ENCODE data around the gene PHOX2A.

Gene PHOX2A

DNA sequence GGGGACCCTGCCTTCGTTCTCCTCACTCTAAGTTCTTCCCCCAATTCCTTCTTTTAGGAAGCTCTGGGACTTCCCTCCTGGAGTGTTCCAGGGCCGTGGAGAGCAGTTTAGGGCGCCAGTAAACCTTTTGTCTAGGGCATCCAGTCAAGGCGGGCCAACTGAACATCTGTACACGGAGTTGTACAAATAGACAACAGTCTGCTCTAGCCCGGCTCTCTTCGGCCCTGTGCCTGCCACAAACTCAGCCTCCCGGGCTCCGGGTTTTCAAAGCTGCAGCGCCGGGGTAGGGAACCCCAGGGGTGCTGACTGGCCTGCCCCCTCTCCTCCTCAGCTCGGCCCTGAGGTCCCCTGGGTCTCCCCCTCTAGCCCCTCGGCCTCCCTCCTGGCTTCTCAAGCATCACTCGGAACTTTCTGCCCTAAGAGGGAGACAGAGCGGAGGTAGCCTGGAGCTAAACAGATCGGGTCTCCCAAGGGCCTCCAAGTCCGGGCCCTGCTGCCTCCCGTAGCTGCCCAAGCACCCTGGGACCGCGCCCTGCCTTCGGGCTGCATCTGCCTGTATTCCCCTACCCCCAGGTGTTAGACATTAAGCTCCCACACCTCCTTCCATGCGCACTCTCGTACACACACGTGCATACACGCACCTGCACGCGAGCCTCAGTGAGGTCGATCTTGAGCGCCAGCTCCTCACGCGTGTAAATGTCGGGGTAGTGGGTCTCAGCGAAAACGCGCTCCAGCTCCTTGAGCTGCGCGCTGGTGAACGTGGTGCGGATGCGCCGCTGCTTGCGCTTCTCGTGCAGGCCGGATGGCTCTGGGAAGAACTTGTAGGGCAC, 3.3 kb downstream of the PHOX2A start:
- peaks cover 8% of the 10 kb centered on the region for H3K36me3 ChIP-seq (ENCODE audit: control insufficient read depth, insufficient read depth, low read length)
- 37 to 38% methylated on average over 44 of the region's 44 CpGs for WGBS, 2 experiments
- peaks cover 73% of the 10 kb centered on the region for H3K27me3 ChIP-seq (ENCODE audit: control insufficient read depth, insufficient read depth, low read length, poor library complexity, severe bottlenecking)
- peak overlapping the region; percentile 31 for H3K4me3 ChIP-seq (ENCODE audit: insufficient read depth, low read depth, low read length)
- H3K4me1 ChIP-seq (ENCODE audit: control insufficient read depth, insufficient read depth, low read length) = peaks cover 25% of the 10 kb centered on the region
- no peaks in the 10 kb centered on the region for H3K9me3 ChIP-seq (ENCODE audit: control insufficient read depth, low read length)
- H3K27ac ChIP-seq (ENCODE audit: insufficient read depth, low read depth, low read length, poor library complexity, severe bottlenecking) = no peak overlapping the region

DNA sequence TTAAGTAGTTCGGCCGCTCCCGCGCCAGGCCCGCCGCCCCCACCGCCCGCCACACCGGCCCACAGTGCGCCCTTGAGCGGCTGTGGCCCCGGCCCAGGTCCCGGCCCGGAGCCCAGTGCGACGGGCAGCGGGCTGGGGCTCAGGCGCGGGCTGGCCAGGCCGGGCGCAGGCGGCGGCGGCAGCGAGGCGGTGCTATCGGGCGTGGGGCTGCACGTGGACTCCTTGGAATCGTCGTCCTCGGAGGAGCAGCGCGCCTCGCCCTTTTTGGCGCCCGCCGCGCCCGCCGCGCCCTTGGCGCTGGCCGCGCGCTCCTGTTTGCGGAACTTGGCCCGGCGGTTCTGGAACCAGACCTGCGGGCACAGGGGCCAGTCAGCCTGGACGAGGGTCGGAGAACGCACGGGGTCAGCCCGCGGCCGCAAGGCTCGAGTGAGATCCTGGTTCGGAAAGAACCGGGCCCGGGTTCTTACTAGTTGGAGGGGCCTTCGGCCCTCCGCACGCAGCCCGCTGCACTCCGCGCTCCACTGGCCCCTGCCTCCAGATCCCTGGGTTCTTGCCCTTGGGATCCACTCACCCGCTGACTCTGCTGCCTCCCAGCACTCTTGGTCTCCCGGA, 4.0 kb downstream of the PHOX2A start:
- peaks cover 66% of the 10 kb centered on the region for H3K27me3 ChIP-seq (ENCODE audit: control insufficient read depth, insufficient read depth, low read length, poor library complexity, severe bottlenecking)
- no peaks in the 10 kb centered on the region for H3K9me3 ChIP-seq (ENCODE audit: control insufficient read depth, low read length)
- H3K4me1 ChIP-seq (ENCODE audit: control insufficient read depth, insufficient read depth, low read length) = peaks cover 19% of the 10 kb centered on the region
- H3K36me3 ChIP-seq (ENCODE audit: control insufficient read depth, insufficient read depth, low read length) = peaks cover 14% of the 10 kb centered on the region
- H3K4me3 ChIP-seq (ENCODE audit: insufficient read depth, low read depth, low read length) = peak overlapping the region; percentile 31
- 9 to 12% methylated on average over 69 of the region's 69 CpGs for WGBS, 2 experiments
- no peak overlapping the region for H3K27ac ChIP-seq (ENCODE audit: insufficient read depth, low read depth, low read length, poor library complexity, severe bottlenecking)

DNA sequence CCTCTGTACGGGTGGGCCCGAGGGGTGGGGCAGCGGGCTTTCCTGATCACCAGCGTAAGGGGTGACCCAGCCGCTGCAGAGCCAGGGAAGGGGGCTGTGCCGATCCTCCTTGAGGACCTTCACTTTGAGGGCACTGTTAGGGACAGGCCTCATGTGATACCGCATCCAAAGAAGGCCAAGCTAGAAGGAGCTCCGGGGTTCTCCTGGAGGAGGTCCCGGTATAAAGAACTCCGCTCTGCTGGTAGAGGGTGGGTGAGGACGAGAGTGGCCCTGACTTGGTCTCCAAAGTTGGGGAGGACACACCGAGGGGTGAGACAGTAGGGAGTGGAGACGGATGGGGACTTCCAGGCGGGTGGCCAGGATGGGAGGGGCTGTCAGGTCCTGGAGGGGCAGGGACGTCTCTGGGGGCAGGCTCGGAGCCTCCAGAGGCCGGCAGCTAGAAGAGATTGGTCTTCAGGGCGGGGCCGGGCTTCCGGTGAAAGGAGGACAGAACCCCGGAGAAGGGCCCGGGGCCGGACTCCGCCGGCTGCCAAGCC, 4.6 kb downstream of the PHOX2A start:
- peaks cover 60% of the 10 kb centered on the region for H3K27me3 ChIP-seq (ENCODE audit: control insufficient read depth, insufficient read depth, low read length, poor library complexity, severe bottlenecking)
- whole genome bisulfite sequencing, 2 experiments = 15 to 16% methylated on average over 25 of the region's 25 CpGs
- no peak overlapping the region for H3K27ac ChIP-seq (ENCODE audit: insufficient read depth, low read depth, low read length, poor library complexity, severe bottlenecking)
- H3K36me3 ChIP-seq (ENCODE audit: control insufficient read depth, insufficient read depth, low read length) = peaks cover 19% of the 10 kb centered on the region
- H3K4me1 ChIP-seq (ENCODE audit: control insufficient read depth, insufficient read depth, low read length) = peaks cover 14% of the 10 kb centered on the region
- H3K9me3 ChIP-seq (ENCODE audit: control insufficient read depth, low read length) = no peaks in the 10 kb centered on the region
- peak overlapping the region; percentile 22 for H3K4me3 ChIP-seq (ENCODE audit: insufficient read depth, low read depth, low read length)

DNA sequence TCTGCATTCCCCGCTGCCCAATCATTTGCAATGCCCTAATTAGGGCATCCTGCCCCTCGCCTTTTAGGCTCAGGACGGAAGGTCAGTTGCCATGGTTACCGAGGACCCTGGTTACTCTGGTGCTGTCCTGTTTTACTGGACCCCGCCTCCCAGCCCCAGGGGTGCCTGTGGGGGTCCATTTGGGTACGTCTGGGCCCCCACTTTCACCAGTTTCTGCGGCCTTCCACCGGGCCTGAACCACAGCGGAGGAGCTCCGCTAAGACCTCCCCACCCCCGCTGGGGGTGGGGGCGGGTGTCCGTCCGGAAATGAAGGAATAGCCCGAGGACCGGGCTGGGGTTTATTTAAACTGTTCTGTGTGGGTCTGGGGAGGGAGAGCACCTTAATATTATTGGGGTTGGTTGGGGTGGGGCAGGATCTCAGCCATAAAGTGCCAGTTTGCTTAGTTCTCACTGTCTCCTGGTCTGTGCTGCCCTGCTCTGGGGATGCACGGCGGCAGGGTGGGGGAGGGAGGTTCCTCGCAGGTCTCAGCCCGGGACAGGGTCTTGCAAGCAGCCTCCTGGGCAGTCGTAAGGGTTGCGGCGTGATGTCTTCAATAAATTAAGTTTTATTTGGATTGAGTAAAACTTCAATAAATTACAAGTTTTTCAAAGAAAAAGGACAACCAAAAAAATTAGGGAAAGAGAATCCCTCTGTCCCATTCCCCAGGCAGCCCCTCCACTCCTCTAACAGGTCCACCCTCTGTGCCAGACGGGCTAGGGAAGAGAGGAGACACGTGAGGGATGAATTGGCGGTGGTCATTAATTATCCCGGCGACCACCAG, 5.3 kb downstream of the PHOX2A start:
- 40 to 44% methylated on average over 28 of the region's 28 CpGs for WGBS, 2 experiments
- no peak overlapping the region for H3K27ac ChIP-seq (ENCODE audit: insufficient read depth, low read depth, low read length, poor library complexity, severe bottlenecking)
- peaks cover 26% of the 10 kb centered on the region for H3K36me3 ChIP-seq (ENCODE audit: control insufficient read depth, insufficient read depth, low read length)
- no peaks in the 10 kb centered on the region for H3K9me3 ChIP-seq (ENCODE audit: control insufficient read depth, low read length)
- H3K4me3 ChIP-seq (ENCODE audit: insufficient read depth, low read depth, low read length) = no peak overlapping the region
- peaks cover 54% of the 10 kb centered on the region for H3K27me3 ChIP-seq (ENCODE audit: control insufficient read depth, insufficient read depth, low read length, poor library complexity, severe bottlenecking)
- peaks cover 14% of the 10 kb centered on the region for H3K4me1 ChIP-seq (ENCODE audit: control insufficient read depth, insufficient read depth, low read length)

DNA sequence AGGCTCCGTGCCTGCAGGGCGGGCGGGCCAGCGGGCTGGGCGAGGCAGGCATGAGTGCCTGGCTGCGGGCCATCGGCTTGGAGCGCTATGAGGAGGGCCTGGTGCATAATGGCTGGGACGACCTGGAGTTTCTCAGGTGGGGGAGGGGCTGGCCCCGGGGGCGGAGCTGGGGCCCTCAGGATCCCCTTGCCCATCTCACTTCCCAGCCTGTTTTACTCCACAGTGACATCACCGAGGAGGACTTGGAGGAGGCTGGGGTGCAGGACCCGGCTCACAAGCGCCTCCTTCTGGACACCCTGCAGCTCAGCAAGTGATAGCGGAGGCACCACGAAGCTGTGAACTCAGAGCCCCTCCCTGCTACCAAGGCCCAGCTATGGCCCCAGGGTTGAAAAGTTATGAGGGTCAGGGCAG, 5.9 kb downstream of the PHOX2A start:
- Histone ChIP-seq H3K4me1 (ENCODE audit: control insufficient read depth, insufficient read depth, low read length) (peaks cover 14% of the 10 kb centered on the region), H3K9me3 (ENCODE audit: control insufficient read depth, low read length) (no peaks in the 10 kb centered on the region), H3K4me3 (ENCODE audit: insufficient read depth, low read depth, low read length) (no peak overlapping the region), H3K27ac (ENCODE audit: insufficient read depth, low read depth, low read length, poor library complexity, severe bottlenecking) (no peak overlapping the region), H3K27me3 (ENCODE audit: control insufficient read depth, insufficient read depth, low read length, poor library complexity, severe bottlenecking) (peaks cover 47% of the 10 kb centered on the region), H3K36me3 (ENCODE audit: control insufficient read depth, insufficient read depth, low read length) (peaks cover 28% of the 10 kb centered on the region)
- 33 to 34% methylated on average over 16 of the region's 16 CpGs for WGBS, 2 experiments

DNA sequence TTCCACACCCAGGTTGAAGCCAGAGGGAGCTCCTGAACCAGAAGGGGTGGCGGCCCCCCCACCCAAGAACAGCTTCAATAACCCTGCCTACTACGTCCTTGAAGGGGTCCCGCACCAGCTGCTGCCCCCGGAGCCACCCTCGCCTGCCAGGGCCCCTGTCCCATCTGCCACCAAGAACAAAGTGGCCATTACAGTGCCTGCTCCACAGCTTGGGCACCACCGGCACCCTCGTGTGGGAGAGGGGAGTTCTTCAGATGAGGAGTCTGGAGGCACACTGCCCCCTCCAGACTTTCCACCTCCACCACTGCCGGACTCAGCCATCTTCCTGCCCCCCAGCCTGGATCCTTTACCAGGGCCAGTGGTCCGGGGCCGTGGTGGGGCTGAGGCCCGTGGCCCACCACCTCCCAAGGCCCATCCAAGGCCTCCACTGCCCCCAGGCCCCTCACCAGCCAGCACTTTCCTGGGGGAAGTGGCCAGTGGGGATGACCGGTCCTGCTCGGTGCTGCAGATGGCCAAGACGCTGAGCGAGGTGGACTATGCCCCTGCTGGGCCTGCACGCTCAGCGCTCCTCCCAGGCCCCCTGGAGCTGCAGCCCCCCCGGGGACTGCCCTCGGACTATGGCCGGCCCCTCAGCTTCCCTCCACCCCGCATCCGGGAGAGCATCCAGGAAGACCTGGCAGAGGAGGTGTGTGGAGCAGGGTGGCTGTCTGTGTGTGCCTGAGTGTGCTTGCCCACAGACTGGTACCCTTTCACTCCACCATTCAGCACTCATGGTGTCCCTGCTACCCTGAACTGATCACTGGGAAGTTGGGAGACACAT, 6.7 kb downstream of the PHOX2A start:
- Histone ChIP-seq H3K27ac (ENCODE audit: insufficient read depth, low read depth, low read length, poor library complexity, severe bottlenecking) (no peak overlapping the region), H3K36me3 (ENCODE audit: control insufficient read depth, insufficient read depth, low read length) (peaks cover 32% of the 10 kb centered on the region)
- WGBS, 2 experiments = 85 to 89% methylated on average over 22 of the region's 22 CpGs

DNA sequence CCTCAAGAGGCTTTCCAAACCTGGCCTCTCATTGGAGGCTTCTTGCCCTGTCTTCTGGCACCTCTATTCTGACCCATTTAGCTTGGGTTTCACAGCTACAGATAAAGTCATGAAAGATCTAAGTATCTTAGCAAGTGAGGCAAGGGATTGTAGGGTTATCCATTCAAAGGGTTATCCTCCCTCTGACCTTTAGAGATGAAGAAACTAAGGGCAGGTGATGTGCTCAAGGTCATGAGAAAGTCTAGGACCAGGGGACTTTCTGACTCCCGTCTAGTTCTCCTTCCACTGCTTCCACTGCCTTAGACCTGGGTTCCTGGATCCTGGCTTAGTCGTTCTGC, 7.2 kb downstream of the PHOX2A start:
- no peak overlapping the region for H3K27ac ChIP-seq (ENCODE audit: insufficient read depth, low read depth, low read length, poor library complexity, severe bottlenecking)

More for the DNA sequence above, 6.7 kb downstream of the PHOX2A start:
- peaks cover 40% of the 10 kb centered on the region for H3K27me3 ChIP-seq (ENCODE audit: control insufficient read depth, insufficient read depth, low read length, poor library complexity, severe bottlenecking)
- peaks cover 14% of the 10 kb centered on the region for H3K4me1 ChIP-seq (ENCODE audit: control insufficient read depth, insufficient read depth, low read length)
- H3K4me3 ChIP-seq (ENCODE audit: insufficient read depth, low read depth, low read length) = no peak overlapping the region
- no peaks in the 10 kb centered on the region for H3K9me3 ChIP-seq (ENCODE audit: control insufficient read depth, low read length)

DNA sequence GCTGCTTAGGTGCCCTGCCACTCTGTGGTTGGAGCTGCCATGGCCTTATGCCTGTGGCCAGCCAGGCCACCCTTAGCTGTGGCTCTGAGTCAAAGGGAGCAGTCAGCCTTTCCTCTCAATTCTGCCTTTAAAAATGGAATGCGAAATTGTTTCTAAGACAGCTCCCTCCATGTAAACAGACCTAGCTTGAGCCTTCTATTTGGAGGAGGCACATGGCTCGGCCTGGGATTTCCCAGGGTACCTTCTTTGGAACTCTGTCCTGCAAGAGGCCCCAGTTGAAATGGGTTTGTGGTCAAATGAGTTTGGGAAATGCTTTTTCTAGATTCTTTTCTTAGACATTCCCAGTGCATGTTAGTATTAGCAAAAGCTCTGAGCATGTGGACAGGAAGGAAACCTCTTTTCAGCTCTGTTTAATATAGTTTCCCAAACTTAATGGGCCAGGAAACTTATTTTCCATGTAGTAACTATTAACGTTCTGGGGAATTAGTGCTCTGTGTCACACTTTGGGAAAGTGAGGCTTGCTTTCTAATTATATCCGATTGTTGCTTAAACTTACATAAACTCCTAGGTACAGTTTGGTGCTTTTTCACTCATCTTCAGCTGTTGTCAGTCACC, 7.8 kb downstream of the PHOX2A start:
- WGBS, 2 experiments = 92 to 93% methylated on average over 4 of the region's 4 CpGs
- Histone ChIP-seq H3K4me1 (ENCODE audit: control insufficient read depth, insufficient read depth, low read length) (peaks cover 14% of the 10 kb centered on the region), H3K4me3 (ENCODE audit: insufficient read depth, low read depth, low read length) (no peak overlapping the region), H3K27ac (ENCODE audit: insufficient read depth, low read depth, low read length, poor library complexity, severe bottlenecking) (no peak overlapping the region), H3K36me3 (ENCODE audit: control insufficient read depth, insufficient read depth, low read length) (peaks cover 40% of the 10 kb centered on the region), H3K27me3 (ENCODE audit: control insufficient read depth, insufficient read depth, low read length, poor library complexity, severe bottlenecking) (peaks cover 29% of the 10 kb centered on the region), H3K9me3 (ENCODE audit: control insufficient read depth, low read length) (no peaks in the 10 kb centered on the region)

More for the DNA sequence above, 7.2 kb downstream of the PHOX2A start:
- Histone ChIP-seq H3K9me3 (ENCODE audit: control insufficient read depth, low read length) (no peaks in the 10 kb centered on the region), H3K4me3 (ENCODE audit: insufficient read depth, low read depth, low read length) (no peak overlapping the region), H3K36me3 (ENCODE audit: control insufficient read depth, insufficient read depth, low read length) (peaks cover 35% of the 10 kb centered on the region), H3K27me3 (ENCODE audit: control insufficient read depth, insufficient read depth, low read length, poor library complexity, severe bottlenecking) (peaks cover 34% of the 10 kb centered on the region), H3K4me1 (ENCODE audit: control insufficient read depth, insufficient read depth, low read length) (peaks cover 14% of the 10 kb centered on the region)
- 81% methylated on average over 2 of the region's 2 CpGs for WGBS, 2 experiments

DNA sequence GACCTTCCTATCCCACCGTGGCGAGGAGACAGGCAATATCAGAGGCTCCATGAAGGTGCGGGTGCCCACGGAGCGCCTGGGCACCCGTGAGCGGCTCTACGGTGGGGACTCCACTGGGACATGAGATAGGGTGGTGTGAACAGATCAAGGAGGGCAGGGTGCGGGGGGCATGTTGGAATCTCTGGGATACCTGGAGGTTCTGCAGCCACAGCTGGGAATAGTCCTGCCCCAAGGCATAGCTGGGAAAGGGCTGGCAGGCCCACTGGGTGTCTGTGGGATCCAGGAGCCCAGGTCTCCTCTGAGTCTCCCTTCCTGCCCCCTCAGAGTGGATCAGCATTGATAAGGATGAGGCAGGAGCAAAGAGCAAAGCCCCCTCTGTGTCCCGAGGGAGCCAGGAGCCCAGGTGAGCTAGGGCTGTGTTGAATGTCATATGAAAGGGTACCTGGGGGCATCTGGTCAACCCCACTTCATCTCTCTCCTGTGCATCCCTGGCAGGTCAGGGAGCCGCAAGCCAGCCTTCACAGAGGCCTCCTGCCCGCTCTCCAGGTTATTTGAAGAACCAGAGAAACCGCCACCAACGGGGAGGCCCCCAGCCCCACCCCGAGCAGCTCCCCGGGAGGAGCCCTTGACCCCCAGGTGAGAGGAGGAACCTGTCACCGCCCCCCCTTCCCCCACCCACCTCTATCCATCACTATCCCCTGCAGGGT, 8.5 kb downstream of the PHOX2A start:
- H3K9me3 ChIP-seq (ENCODE audit: control insufficient read depth, low read length) = no peaks in the 10 kb centered on the region
- no peak overlapping the region for H3K27ac ChIP-seq (ENCODE audit: insufficient read depth, low read depth, low read length, poor library complexity, severe bottlenecking)
- peaks cover 14% of the 10 kb centered on the region for H3K4me1 ChIP-seq (ENCODE audit: control insufficient read depth, insufficient read depth, low read length)
- H3K36me3 ChIP-seq (ENCODE audit: control insufficient read depth, insufficient read depth, low read length) = peaks cover 46% of the 10 kb centered on the region
- 93 to 94% methylated on average over 17 of the region's 17 CpGs for WGBS, 2 experiments
- H3K4me3 ChIP-seq (ENCODE audit: insufficient read depth, low read depth, low read length) = no peak overlapping the region
- H3K27me3 ChIP-seq (ENCODE audit: control insufficient read depth, insufficient read depth, low read length, poor library complexity, severe bottlenecking) = peaks cover 22% of the 10 kb centered on the region

Data from ectodermal cell (in vitro differentiated cells).